ENCODE measurements around the gene PROSER1. TPM values are rescaled to one million over a fixed set of nuclear protein-coding genes. Genes with fewer than 3 reads are reported as not detected.

The PROSER1 gene
- total RNA-seq, 1 experiment from 2014 or later = 33.5 TPM

DNA sequence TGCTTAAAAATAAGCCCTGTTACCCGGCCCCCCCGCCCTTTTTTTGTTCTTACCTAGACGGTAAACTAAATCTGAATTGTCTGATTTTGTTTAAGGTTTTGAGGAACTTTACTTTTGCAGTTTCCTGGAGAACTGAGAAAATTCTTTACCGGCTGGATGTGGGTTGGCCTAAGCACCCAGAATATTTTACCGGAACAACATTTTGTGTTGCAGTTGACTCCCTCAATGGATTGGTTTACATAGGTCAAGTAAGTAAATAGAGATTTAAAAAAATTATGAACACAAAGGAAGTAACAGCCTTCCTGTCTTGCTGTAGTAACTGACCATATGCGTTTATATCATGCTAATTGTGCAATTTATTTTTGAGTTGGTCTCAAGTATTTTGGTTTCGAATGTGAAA is 1.2 kb upstream of the PROSER1 start:
- TF ChIP-seq FOSL1 (IDR thresholded peaks at IDR 0.05; ENCODE audit: low read depth) (no peak), EZH2phosphoT487 (IDR thresholded peaks at IDR 0.05; ENCODE audit: borderline replicate concordance) (no peak), ELF1 (IDR thresholded peaks at IDR 0.05; ENCODE audit: borderline replicate concordance, low read depth) (no peak), SIN3A (IDR thresholded peaks at IDR 0.05; ENCODE audit: low read depth) (no peak), RAD21 (IDR thresholded peaks at IDR 0.05; ENCODE audit: low read depth) (no peak), JUND (IDR thresholded peaks at IDR 0.05) (no peak), POLR2AphosphoS5 (IDR thresholded peaks at IDR 0.05; ENCODE audit: low read depth, low read length) (no peak), EGR1 (IDR thresholded peaks at IDR 0.05; ENCODE audit: low read depth) (no peak), CEBPB (IDR thresholded peaks at IDR 0.05; ENCODE audit: low read depth) (no peak), TCF7L2 (IDR thresholded peaks at IDR 0.05; ENCODE audit: borderline replicate concordance, extremely low read depth, insufficient read depth, insufficient read length) (no peak), YY1 (IDR thresholded peaks at IDR 0.05; ENCODE audit: extremely low read depth, insufficient replicate concordance, low read depth, low read length) (no peak), ZNF274 (IDR thresholded peaks at IDR 0.05; ENCODE audit: low read depth, low read length) (no peak)
- TF ChIP-seq, protein P1, sequence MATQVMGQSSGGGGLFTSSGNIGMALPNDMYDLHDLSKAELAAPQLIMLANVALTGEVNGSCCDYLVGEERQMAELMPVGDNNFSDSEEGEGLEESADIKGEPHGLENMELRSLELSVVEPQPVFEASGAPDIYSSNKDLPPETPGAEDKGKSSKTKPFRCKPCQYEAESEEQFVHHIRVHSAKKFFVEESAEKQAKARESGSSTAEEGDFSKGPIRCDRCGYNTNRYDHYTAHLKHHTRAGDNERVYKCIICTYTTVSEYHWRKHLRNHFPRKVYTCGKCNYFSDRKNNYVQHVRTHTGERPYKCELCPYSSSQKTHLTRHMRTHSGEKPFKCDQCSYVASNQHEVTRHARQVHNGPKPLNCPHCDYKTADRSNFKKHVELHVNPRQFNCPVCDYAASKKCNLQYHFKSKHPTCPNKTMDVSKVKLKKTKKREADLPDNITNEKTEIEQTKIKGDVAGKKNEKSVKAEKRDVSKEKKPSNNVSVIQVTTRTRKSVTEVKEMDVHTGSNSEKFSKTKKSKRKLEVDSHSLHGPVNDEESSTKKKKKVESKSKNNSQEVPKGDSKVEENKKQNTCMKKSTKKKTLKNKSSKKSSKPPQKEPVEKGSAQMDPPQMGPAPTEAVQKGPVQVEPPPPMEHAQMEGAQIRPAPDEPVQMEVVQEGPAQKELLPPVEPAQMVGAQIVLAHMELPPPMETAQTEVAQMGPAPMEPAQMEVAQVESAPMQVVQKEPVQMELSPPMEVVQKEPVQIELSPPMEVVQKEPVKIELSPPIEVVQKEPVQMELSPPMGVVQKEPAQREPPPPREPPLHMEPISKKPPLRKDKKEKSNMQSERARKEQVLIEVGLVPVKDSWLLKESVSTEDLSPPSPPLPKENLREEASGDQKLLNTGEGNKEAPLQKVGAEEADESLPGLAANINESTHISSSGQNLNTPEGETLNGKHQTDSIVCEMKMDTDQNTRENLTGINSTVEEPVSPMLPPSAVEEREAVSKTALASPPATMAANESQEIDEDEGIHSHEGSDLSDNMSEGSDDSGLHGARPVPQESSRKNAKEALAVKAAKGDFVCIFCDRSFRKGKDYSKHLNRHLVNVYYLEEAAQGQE (IDR thresholded peaks at IDR 0.05; ENCODE audit: low read depth) = no peak
- TF ChIP-seq, protein P2, sequence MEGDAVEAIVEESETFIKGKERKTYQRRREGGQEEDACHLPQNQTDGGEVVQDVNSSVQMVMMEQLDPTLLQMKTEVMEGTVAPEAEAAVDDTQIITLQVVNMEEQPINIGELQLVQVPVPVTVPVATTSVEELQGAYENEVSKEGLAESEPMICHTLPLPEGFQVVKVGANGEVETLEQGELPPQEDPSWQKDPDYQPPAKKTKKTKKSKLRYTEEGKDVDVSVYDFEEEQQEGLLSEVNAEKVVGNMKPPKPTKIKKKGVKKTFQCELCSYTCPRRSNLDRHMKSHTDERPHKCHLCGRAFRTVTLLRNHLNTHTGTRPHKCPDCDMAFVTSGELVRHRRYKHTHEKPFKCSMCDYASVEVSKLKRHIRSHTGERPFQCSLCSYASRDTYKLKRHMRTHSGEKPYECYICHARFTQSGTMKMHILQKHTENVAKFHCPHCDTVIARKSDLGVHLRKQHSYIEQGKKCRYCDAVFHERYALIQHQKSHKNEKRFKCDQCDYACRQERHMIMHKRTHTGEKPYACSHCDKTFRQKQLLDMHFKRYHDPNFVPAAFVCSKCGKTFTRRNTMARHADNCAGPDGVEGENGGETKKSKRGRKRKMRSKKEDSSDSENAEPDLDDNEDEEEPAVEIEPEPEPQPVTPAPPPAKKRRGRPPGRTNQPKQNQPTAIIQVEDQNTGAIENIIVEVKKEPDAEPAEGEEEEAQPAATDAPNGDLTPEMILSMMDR (IDR thresholded peaks at IDR 0.05 in 2 of 3, conservative IDR thresholded peaks at IDR 0.05 in 1 of 3; ENCODE audit: borderline replicate concordance in 1 of 3, insufficient read depth in 1 of 3, low read depth in 2 of 3, low read length in 2 of 3) = no peak
- TF ChIP-seq, protein P3, sequence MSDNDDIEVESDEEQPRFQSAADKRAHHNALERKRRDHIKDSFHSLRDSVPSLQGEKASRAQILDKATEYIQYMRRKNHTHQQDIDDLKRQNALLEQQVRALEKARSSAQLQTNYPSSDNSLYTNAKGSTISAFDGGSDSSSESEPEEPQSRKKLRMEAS (IDR thresholded peaks at IDR 0.05) = no peak
- TF ChIP-seq, protein P4, sequence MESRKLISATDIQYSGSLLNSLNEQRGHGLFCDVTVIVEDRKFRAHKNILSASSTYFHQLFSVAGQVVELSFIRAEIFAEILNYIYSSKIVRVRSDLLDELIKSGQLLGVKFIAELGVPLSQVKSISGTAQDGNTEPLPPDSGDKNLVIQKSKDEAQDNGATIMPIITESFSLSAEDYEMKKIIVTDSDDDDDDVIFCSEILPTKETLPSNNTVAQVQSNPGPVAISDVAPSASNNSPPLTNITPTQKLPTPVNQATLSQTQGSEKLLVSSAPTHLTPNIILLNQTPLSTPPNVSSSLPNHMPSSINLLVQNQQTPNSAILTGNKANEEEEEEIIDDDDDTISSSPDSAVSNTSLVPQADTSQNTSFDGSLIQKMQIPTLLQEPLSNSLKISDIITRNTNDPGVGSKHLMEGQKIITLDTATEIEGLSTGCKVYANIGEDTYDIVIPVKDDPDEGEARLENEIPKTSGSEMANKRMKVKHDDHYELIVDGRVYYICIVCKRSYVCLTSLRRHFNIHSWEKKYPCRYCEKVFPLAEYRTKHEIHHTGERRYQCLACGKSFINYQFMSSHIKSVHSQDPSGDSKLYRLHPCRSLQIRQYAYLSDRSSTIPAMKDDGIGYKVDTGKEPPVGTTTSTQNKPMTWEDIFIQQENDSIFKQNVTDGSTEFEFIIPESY (IDR thresholded peaks at IDR 0.05; ENCODE audit: extremely low read depth, insufficient replicate concordance, low read length) = no peak
- ChIA-PET POLR2A (no interaction called here), RAD21 (ENCODE audit: low non-redundant PET in 1 of 2, low total read pairs in 2 of 2, uncharacterized antibody in 2 of 2, unreplicated experiment in 2 of 2) (no interaction called here), CTCF (no interaction called here)
- no peak for ATAC-seq
- Histone ChIP-seq H3K27ac (ENCODE audit: low read depth, low read length) (no peak overlapping the region), H3K9ac (ENCODE audit: low read length) (peak overlapping the region; percentile 73), H2AFZ (ENCODE audit: low read depth, low read length, poor library complexity, severe bottlenecking) (no peak overlapping the region), H3K4me1 (ENCODE audit: control insufficient read depth in 1 of 2, insufficient read depth in 2 of 2, low read length in 2 of 2) (peaks cover 0 to 26% of the 10 kb centered on the region in 2 experiments; a peak in 3 of 4 replicates), H3K9me2 (ENCODE audit: insufficient read depth) (no peaks in the 10 kb centered on the region), H3K27me3 (ENCODE audit: insufficient read depth, low read length) (no peaks in the 10 kb centered on the region), H3K9me3 (ENCODE audit: control insufficient read depth in 1 of 2, insufficient read depth in 1 of 2, low read depth in 1 of 2, low read length in 2 of 2) (no peaks in the 10 kb centered on the region), H3K79me2 (ENCODE audit: insufficient read depth, low read length) (peaks cover 40% of the 10 kb centered on the region), H3K4me2 (ENCODE audit: low read length) (peak overlapping the region; percentile 99), H4K20me1 (ENCODE audit: insufficient read depth) (no peaks in the 10 kb centered on the region), H3K36me3 (ENCODE audit: control insufficient read depth in 1 of 2, insufficient read depth in 2 of 2, low read length in 2 of 2) (no peaks in the 10 kb centered on the region), H3K4me3 (replicated peaks in 1 of 2; ENCODE audit: low read depth in 1 of 2, low read length in 2 of 2) (peak overlapping the region; percentile 89 to 90)
- BruUV-seq (replicated peaks) = no TSS peak
- intact Hi-C loops (cut with micrococcal nuclease) = no loop called here
- DNase-seq (ENCODE audit: low read depth, low spot score) = no peak
